ENCODE data around the gene WNT4.

- TF ChIP-seq CTCF (IDR thresholded peaks at IDR 0.05) (no peak), POLR2A (IDR thresholded peaks at IDR 0.05) (no peak)
Measured at GRCh38 chr1:22089134-22089571, 53.7 kb downstream of the WNT4 start.

Data from uterus (tissue), 2 donors.